ENCODE measurements around the gene ADORA1.

- TF ChIP-seq CTCF (conservative IDR thresholded peaks at IDR 0.05; ENCODE audit: low read depth, low read length) = no peak
- TF ChIP-seq MAZ (IDR thresholded peaks at IDR 0.05; ENCODE audit: borderline replicate concordance, low read depth, low read length) = no peak
- no peak for TF ChIP-seq POLR2A (IDR thresholded peaks at IDR 0.05; ENCODE audit: low read depth, low read length)
- no peak for TF ChIP-seq FOS (IDR thresholded peaks at IDR 0.05; ENCODE audit: low read depth, low read length)
- no peak for TF ChIP-seq RFX5 (IDR thresholded peaks at IDR 0.05; ENCODE audit: low read depth, low read length)
- no peak for TF ChIP-seq RCOR1 (IDR thresholded peaks at IDR 0.05; ENCODE audit: insufficient replicate concordance, low read length)
- no peak for TF ChIP-seq MXI1 (IDR thresholded peaks at IDR 0.05; ENCODE audit: borderline replicate concordance, low read depth, low read length)
- no peak for TF ChIP-seq NFE2L2 (IDR thresholded peaks at IDR 0.05; ENCODE audit: low read depth, low read length)
- no peak for TF ChIP-seq MAFK (IDR thresholded peaks at IDR 0.05; ENCODE audit: low read depth, low read length)
- TF ChIP-seq USF2 (IDR thresholded peaks at IDR 0.05; ENCODE audit: low read depth, low read length) = no peak
These were observed 82.8 kb downstream of the ADORA1 start for GRCh38 chr1:203210350-203210749.

Measured in IMR-90 (cell line).